GM12878 (cell line): ENCODE results near the gene PRKCD. TPM values are rescaled to one million over a fixed set of nuclear protein-coding genes. Genes with fewer than 3 reads are reported as not detected.

ENCODE experiments used
- ATAC-seq: fragments of 200-7000 bp; cut with Tn5 transposase; 3 replicates; pipeline ENCODE4 v1.9.1; 2020; ENCODE audit warnings: mild to moderate bottlenecking, moderate library complexity
- BruUV-seq: library from RNA; stranded (reverse); fragments of 400-500 nt; replicated peaks from 2 replicates; lab custom pipeline; 2021; lab: Mats Ljungman, UMichigan
- CTCF ChIA-PET: fragments of 300-600 bp; sonication (Branson Sonifier 250); formaldehyde crosslinking; extraction: SDS; loops from one replicate; lab custom pipeline; 2021; ENCODE audit warnings: inconsistent platforms; lab: Yijun Ruan, JAX
- POLR2A ChIA-PET: fragments of 350-600 bp; formaldehyde crosslinking; extraction: SDS; loops from one replicate; lab custom pipeline; 2021; ENCODE audit warnings: inconsistent platforms; lab: Charles Lee
- RAD21 ChIA-PET: fragments of 300-600 bp; sonication (Branson Sonifier 250); formaldehyde crosslinking; loops from one replicate; lab custom pipeline; 2023; ENCODE audit warnings: antibody characterized with exemption; ENCODE audit not compliant: unreplicated experiment; lab: Charles Lee
- SMC1A ChIA-PET: fragments of 300-600 bp; sonication (Branson Sonifier 250); formaldehyde crosslinking; loops from one replicate; lab custom pipeline; 2023; ENCODE audit not compliant: unreplicated experiment, uncharacterized antibody; lab: Charles Lee
- DNase-seq: peaks from one replicate; pipeline ENCODE4 v3.0.0-alpha.2; 2011; ENCODE audit warnings: low read depth, low spot score
- FAIRE-seq: peaks from 3 replicates; lab custom pipeline; 2011; peaks lifted over from hg19 to GRCh38; lab: Jason Lieb, UNC
- H2AFZ ChIP-seq: 2 replicates; pipeline ENCODE4 v1.6.0; 2011; ENCODE audit warnings: low read depth, low read length, control low read depth; ENCODE audit not compliant: control insufficient read depth
- H3K27ac ChIP-seq: 2 replicates; pipeline ENCODE4 v1.5.1; 2011; ENCODE audit warnings: control low read depth; ENCODE audit not compliant: control insufficient read depth, insufficient read depth
- H3K27me3 ChIP-seq, 2 experiments: replicated peaks in 1 of 2; 2 replicates each; pipeline versions ENCODE4 v1.6.0 to v1.6.1; 2011; ENCODE audit warnings: low read length in 1 of 2; ENCODE audit not compliant: control insufficient read depth in 2 of 2, insufficient read depth in 2 of 2
- H3K36me3 ChIP-seq, 2 experiments: 2 replicates each; pipeline ENCODE4 v1.5.1; 2011; ENCODE audit warnings: low read length in 1 of 2; ENCODE audit not compliant: control insufficient read depth in 2 of 2, insufficient read depth in 2 of 2
- H3K4me1 ChIP-seq: 2 replicates; pipeline ENCODE4 v1.6.1; 2011; ENCODE audit warnings: mild to moderate bottlenecking, low read length, moderate library complexity, mixed read lengths; ENCODE audit not compliant: control insufficient read depth, insufficient read depth
- H3K4me2 ChIP-seq: 2 replicates; pipeline ENCODE4 v1.6.0; 2011; ENCODE audit warnings: control low read depth; ENCODE audit not compliant: control insufficient read depth, insufficient read depth
- H3K4me3 ChIP-seq: fragments of 200-600 bp; sonication (generic); 2 replicates; pipeline ENCODE4 v1.5.1; 2016
- H3K79me2 ChIP-seq: 2 replicates; pipeline ENCODE4 v1.6.0; 2011; ENCODE audit warnings: low read length; ENCODE audit not compliant: control insufficient read depth, insufficient read depth
- H3K9ac ChIP-seq: 2 replicates; pipeline ENCODE4 v1.8.0; 2011; ENCODE audit warnings: low read length, control low read depth, mixed read lengths; ENCODE audit not compliant: control insufficient read depth, insufficient read depth
- H3K9me3 ChIP-seq: replicated peaks from 3 replicates; pipeline ENCODE4 v1.5.1; 2011; ENCODE audit warnings: mild to moderate bottlenecking, low read length; ENCODE audit not compliant: control insufficient read depth, insufficient read depth
- H4K20me1 ChIP-seq: 2 replicates; pipeline ENCODE4 v1.6.0; 2011; ENCODE audit not compliant: control insufficient read depth, insufficient read depth
- E2F8 ChIP-seq: fragments of 450-650 bp; IDR thresholded peaks from 2 replicates; pipeline ENCODE4 v1.6.1; 2018; ENCODE audit warnings: mild to moderate bottlenecking, low read depth, moderate library complexity; ENCODE audit not compliant: partially characterized antibody
- ETV6 ChIP-seq, 2 experiments: fragments of 450-650 bp in 1 of 2; IDR thresholded peaks in 1 of 2; conservative IDR thresholded peaks in 1 of 2; 2 replicates each; pipeline ENCODE4 v1.6.1; 2014; ENCODE audit warnings: antibody characterized with exemption in 1 of 2, borderline replicate concordance in 1 of 2, low read depth in 1 of 2, mild to moderate bottlenecking in 1 of 2, moderate library complexity in 1 of 2
- NBN ChIP-seq: fragments of 450-650 bp; IDR thresholded peaks from 2 replicates; pipeline ENCODE4 v1.6.1; 2016
- RB1 ChIP-seq: fragments of 450-650 bp; formaldehyde crosslinking; IDR thresholded peaks from 2 replicates; pipeline ENCODE4 v1.6.1; 2017; ENCODE audit warnings: mild to moderate bottlenecking, borderline replicate concordance
- RCOR1 ChIP-seq: conservative IDR thresholded peaks from 2 replicates; pipeline ENCODE4 v1.6.1; 2012; ENCODE audit warnings: low read depth, low read length, improper control_type of control experiment
- SMAD1 ChIP-seq: fragments of 450-650 bp; IDR thresholded peaks from 2 replicates; pipeline ENCODE4 v1.6.1; 2018; ENCODE audit warnings: mild to moderate bottlenecking, low read depth; ENCODE audit not compliant: partially characterized antibody
- TARDBP ChIP-seq: IDR thresholded peaks from 2 replicates; pipeline ENCODE4 v1.6.1; 2016; ENCODE audit warnings: borderline replicate concordance
- ZBTB33 ChIP-seq: fragments of 450-650 bp; IDR thresholded peaks from 2 replicates; pipeline ENCODE4 v1.6.1; 2017; ENCODE audit warnings: mild to moderate bottlenecking
- ZNF384 ChIP-seq: IDR thresholded peaks from 2 replicates; pipeline ENCODE4 v1.6.1; 2012; ENCODE audit warnings: low read depth, mild to moderate bottlenecking, low read length, improper control_type of control experiment, borderline replicate concordance
- WGBS: methylation state at CpG from one replicate; pipeline ENCODE4 v1.1.6; 2016; ENCODE audit warnings: low lambda C conversion rate; ENCODE audit not compliant: insufficient replicate concordance, insufficient coverage; ENCODE audit errors: missing lambda C conversion rate; 5-methylcytosine and 5-hydroxymethylcytosine counted together
- in situ Hi-C: fragments of 300-500 bp; cut with MboI; formaldehyde crosslinking; loops from 9 replicates; pipeline ENCODE4 v1.14.3; 2018; ENCODE audit warnings: mixed read lengths
- intact Hi-C: fragments of 100-400 bp; cut with micrococcal nuclease; formaldehyde crosslinking; loops from one replicate; pipeline ENCODE4 v1.14.2; 2022; ENCODE audit not compliant: unreplicated experiment
- polyA plus RNA-seq, 11 experiments: library from polyadenylated mRNA; depleted of rRNA in 4 of 11; unstranded in 6 of 11; stranded (reverse) in 5 of 11; fragments of >200 nt; fragmentation: Nextera tagmentation in 4 of 11; fragmentation: Illumina TruSeq in 1 of 11; extraction: Ambion mirVana in 4 of 11; extraction: Trizol in 1 of 11; gene quantifications; 1 replicate in 1 of 11; 2 replicates in 10 of 11; pipeline versions ENCODE4 v1.2.1 to v1.2.3, GENCODE V29; 2011 to 2016; ENCODE audit warnings: inconsistent platforms in 2 of 11, missing spikeins in 2 of 11, low read depth in 1 of 11
- total RNA-seq, 4 experiments: library from RNA; depleted of rRNA in 3 of 4; stranded (reverse); fragments of >200 nt in 3 of 4; fragmentation: Illumina TruSeq in 1 of 4; extraction: Trizol in 1 of 4; gene quantifications; 2 replicates each; pipeline versions ENCODE4 v1.2.1 to v1.2.3, GENCODE V29; 2013 to 2021
- TF ChIP-seq, protein P1 (sequence below): fragments of 450-650 bp; IDR thresholded peaks from 2 replicates; pipeline ENCODE4 v1.6.1; 2016; ENCODE audit warnings: mild to moderate bottlenecking, moderate library complexity, borderline replicate concordance
- TF ChIP-seq, protein P2 (sequence below): fragments of 450-650 bp; IDR thresholded peaks from 2 replicates; pipeline ENCODE4 v1.6.1; 2016; ENCODE audit warnings: mild to moderate bottlenecking

The PRKCD gene
- total and polyA plus RNA-seq, 10 of the 15 experiments (the other 5 are each of a cell fraction or from before 2014, with no cell fraction given), result 10.0 to 114 (median 42.4) TPM

DNA sequence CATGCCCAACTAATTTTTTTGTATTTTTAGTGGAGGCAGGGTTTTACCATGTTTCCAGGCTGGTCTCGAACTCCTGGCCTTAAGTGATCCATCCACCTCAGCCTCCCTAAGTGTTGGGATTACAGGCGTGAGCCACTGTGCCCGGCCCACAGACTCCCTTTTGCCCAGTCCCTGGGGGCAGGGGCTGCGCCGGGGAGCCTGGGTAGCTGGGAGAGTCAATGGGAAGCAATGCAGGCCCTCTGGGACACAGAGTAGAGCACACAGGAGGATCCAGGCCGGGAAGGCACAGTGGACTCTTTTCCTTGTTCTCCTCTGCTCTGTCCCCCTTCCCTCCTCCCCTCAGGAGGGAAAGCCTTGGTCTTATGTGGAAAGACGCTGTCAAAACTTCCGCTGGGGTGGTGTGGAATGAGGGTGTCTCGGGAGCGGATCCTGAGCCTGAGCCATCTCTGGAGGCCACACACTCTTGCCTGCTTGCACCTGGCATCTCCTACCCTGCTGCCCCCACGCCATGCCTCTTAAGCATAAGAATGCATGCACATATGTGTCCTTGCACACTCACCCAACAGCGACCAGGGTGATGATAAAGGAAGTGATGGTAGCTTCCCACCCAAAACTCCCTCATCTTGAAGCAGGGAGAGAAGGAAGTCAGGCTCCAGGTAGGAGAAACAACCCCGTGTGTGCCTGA is 11.9 kb upstream of the PRKCD start:
- H3K9me3 ChIP-seq, result no peaks in the 10 kb centered on the region
- SMC1A ChIA-PET, result interaction anchor here (1.8 kb wide), 1 partner anchor 8 kb away, joined by 5 read pairs; no protein-coding TSS in a partner anchor
- H3K4me1 ChIP-seq, result no peaks in the 10 kb centered on the region
- POLR2A ChIA-PET, result interaction anchor here (1.0 to 3.2 kb wide), 3 partner anchors 11 to 21 kb away, joined by 3 to 14 read pairs (median 5); partner anchors contain the start of gene PRKCD
- no peak overlapping the region for H3K9ac ChIP-seq
- no peak overlapping the region for H3K4me2 ChIP-seq
- FAIRE-seq, result no peak
- no peaks in the 10 kb centered on the region for H3K27me3 ChIP-seq
- no peak for DNase-seq
- H3K27ac ChIP-seq, result no peak overlapping the region
- ATAC-seq, result no peak
- H2AFZ ChIP-seq, result no peak overlapping the region
- CTCF ChIA-PET, result interaction anchor here (1.1 to 2.6 kb wide), 3 partner anchors 12 to 16 kb away, joined by 3 to 20 read pairs (median 5); no protein-coding TSS in a partner anchor
- WGBS, result 67% methylated on average over 13 of the region's 13 CpGs
- intact Hi-C loops, result no loop called here
- in situ Hi-C loops, result no loop called here
- H4K20me1 ChIP-seq, result no peaks in the 10 kb centered on the region
- RAD21 ChIA-PET, result no interaction called here
- no peak overlapping the region for H3K4me3 ChIP-seq
- no peaks in the 10 kb centered on the region for H3K79me2 ChIP-seq
- BruUV-seq, result no TSS peak
- H3K36me3 ChIP-seq, result no peaks in the 10 kb centered on the region
- TF ChIP-seq, protein P1, sequence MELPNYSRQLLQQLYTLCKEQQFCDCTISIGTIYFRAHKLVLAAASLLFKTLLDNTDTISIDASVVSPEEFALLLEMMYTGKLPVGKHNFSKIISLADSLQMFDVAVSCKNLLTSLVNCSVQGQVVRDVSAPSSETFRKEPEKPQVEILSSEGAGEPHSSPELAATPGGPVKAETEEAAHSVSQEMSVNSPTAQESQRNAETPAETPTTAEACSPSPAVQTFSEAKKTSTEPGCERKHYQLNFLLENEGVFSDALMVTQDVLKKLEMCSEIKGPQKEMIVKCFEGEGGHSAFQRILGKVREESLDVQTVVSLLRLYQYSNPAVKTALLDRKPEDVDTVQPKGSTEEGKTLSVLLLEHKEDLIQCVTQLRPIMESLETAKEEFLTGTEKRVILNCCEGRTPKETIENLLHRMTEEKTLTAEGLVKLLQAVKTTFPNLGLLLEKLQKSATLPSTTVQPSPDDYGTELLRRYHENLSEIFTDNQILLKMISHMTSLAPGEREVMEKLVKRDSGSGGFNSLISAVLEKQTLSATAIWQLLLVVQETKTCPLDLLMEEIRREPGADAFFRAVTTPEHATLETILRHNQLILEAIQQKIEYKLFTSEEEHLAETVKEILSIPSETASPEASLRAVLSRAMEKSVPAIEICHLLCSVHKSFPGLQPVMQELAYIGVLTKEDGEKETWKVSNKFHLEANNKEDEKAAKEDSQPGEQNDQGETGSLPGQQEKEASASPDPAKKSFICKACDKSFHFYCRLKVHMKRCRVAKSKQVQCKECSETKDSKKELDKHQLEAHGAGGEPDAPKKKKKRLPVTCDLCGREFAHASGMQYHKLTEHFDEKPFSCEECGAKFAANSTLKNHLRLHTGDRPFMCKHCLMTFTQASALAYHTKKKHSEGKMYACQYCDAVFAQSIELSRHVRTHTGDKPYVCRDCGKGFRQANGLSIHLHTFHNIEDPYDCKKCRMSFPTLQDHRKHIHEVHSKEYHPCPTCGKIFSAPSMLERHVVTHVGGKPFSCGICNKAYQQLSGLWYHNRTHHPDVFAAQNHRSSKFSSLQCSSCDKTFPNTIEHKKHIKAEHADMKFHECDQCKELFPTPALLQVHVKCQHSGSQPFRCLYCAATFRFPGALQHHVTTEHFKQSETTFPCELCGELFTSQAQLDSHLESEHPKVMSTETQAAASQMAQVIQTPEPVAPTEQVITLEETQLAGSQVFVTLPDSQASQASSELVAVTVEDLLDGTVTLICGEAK, result no peak
- no peak for TF ChIP-seq RCOR1
- TF ChIP-seq TARDBP, result no peak
- TF ChIP-seq RB1, result no peak
- TF ChIP-seq, protein P2, sequence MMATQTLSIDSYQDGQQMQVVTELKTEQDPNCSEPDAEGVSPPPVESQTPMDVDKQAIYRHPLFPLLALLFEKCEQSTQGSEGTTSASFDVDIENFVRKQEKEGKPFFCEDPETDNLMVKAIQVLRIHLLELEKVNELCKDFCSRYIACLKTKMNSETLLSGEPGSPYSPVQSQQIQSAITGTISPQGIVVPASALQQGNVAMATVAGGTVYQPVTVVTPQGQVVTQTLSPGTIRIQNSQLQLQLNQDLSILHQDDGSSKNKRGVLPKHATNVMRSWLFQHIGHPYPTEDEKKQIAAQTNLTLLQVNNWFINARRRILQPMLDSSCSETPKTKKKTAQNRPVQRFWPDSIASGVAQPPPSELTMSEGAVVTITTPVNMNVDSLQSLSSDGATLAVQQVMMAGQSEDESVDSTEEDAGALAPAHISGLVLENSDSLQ, result no peak
- TF ChIP-seq ETV6 (conservative IDR thresholded peaks at IDR 0.05 in 1 of 2, IDR thresholded peaks at IDR 0.05 in 1 of 2; ENCODE audit: borderline replicate concordance in 1 of 2, low read depth in 1 of 2), result no peak
- no peak for TF ChIP-seq ZNF384
- TF ChIP-seq NBN, result no peak
- no peak for TF ChIP-seq SMAD1
- TF ChIP-seq ZBTB33, result no peak
- no peak for TF ChIP-seq E2F8
